Hepatocyte (in vitro differentiated cells): Measurements from ENCODE around the gene MC1R. TPM values are rescaled to one million over a fixed set of nuclear protein-coding genes. Genes with fewer than 3 reads are reported as not detected.

ENCODE experiments used
- DNase-seq: peaks from one replicate; pipeline ENCODE4 v3.0.0-alpha.2; 2016; ENCODE audit warnings: low spot score
- H2AFZ ChIP-seq: fragments of 200-600 bp; sonication (generic); 2 replicates; pipeline ENCODE4 v1.6.0; 2016; ENCODE audit warnings: antibody characterized with exemption, mild to moderate bottlenecking
- H3K27ac ChIP-seq: fragments of 200-600 bp; sonication (generic); 2 replicates; pipeline ENCODE4 v1.5.1; 2016; ENCODE audit warnings: mild to moderate bottlenecking
- H3K27me3 ChIP-seq: fragments of 200-600 bp; sonication (generic); 2 replicates; pipeline ENCODE4 v1.6.1; 2016
- H3K36me3 ChIP-seq: fragments of 200-600 bp; sonication (generic); replicated peaks from 2 replicates; pipeline ENCODE4 v1.5.1; 2016; ENCODE audit warnings: low read depth; ENCODE audit not compliant: insufficient read depth
- H3K4me1 ChIP-seq: fragments of 200-600 bp; sonication (generic); 2 replicates; pipeline ENCODE4 v1.5.1; 2016; ENCODE audit warnings: mild to moderate bottlenecking, moderate library complexity; ENCODE audit not compliant: insufficient read depth
- H3K4me2 ChIP-seq: fragments of 200-600 bp; sonication (generic); 2 replicates; pipeline ENCODE4 v1.6.0; 2016
- H3K4me3 ChIP-seq: fragments of 200-600 bp; sonication (generic); 2 replicates; pipeline ENCODE4 v1.5.1; 2016; ENCODE audit warnings: mild to moderate bottlenecking
- H3K79me2 ChIP-seq: fragments of 200-600 bp; sonication (generic); 2 replicates; pipeline ENCODE4 v1.6.0; 2017; ENCODE audit warnings: mild to moderate bottlenecking
- H3K9me2 ChIP-seq: fragments of 200-600 bp; sonication (generic); replicated peaks from 2 replicates; pipeline ENCODE4 v1.6.0; 2017; ENCODE audit warnings: mild to moderate bottlenecking; ENCODE audit not compliant: insufficient read depth
- H3K9me3 ChIP-seq: fragments of 200-600 bp; sonication (generic); 2 replicates; pipeline ENCODE4 v1.5.1; 2016; ENCODE audit warnings: low read depth, mild to moderate bottlenecking
- H4K20me1 ChIP-seq: fragments of 200-600 bp; sonication (generic); 2 replicates; pipeline ENCODE4 v1.6.0; 2016; ENCODE audit warnings: mild to moderate bottlenecking; ENCODE audit not compliant: insufficient read depth, poor library complexity, severe bottlenecking
- CTCF ChIP-seq: fragments of 200-600 bp; sonication (generic); IDR thresholded peaks from 2 replicates; pipeline ENCODE4 v1.5.1; 2016; ENCODE audit warnings: antibody characterized with exemption, mild to moderate bottlenecking; ENCODE audit not compliant: poor library complexity
- EZH2 ChIP-seq: fragments of 200-600 bp; sonication (generic); IDR thresholded peaks from 2 replicates; pipeline ENCODE4 v1.6.1; 2016; ENCODE audit warnings: antibody characterized with exemption, mild to moderate bottlenecking, borderline replicate concordance
- EZH2phosphoT487 ChIP-seq: fragments of 200-600 bp; sonication (generic); IDR thresholded peaks from one replicate; pipeline ENCODE4 v1.6.1; 2018; ENCODE audit warnings: antibody characterized with exemption, mild to moderate bottlenecking, low read depth, moderate library complexity; ENCODE audit not compliant: unreplicated experiment, severe bottlenecking
- WGBS: methylation state at CpG from one replicate; pipeline ENCODE4 v1.1.6; 2016; ENCODE audit warnings: low lambda C conversion rate; ENCODE audit errors: missing lambda C conversion rate; 5-methylcytosine and 5-hydroxymethylcytosine counted together
- polyA plus RNA-seq: library from polyadenylated mRNA; unstranded; fragments of >200 nt; fragmentation: Nextera tagmentation; extraction: Ambion mirVana; gene quantifications from 2 replicates; pipeline ENCODE4 v1.2.1, GENCODE V29; 2016
- total RNA-seq: library from RNA; depleted of rRNA; stranded (reverse); fragments of >200 nt; gene quantifications from 2 replicates; pipeline ENCODE4 v1.2.3, GENCODE V29; 2014

Gene MC1R
- total and polyA plus RNA-seq, 2 experiments from 2014 or later: 3.4 to 4.2 TPM

- no peak for DNase-seq
- Histone ChIP-seq H3K79me2 (no peaks in the 10 kb centered on the region), H3K9me2 (no peaks in the 10 kb centered on the region), H3K27ac (no peak overlapping the region), H2AFZ (no peak overlapping the region), H3K9me3 (no peaks in the 10 kb centered on the region), H4K20me1 (no peaks in the 10 kb centered on the region), H3K4me2 (no peak overlapping the region), H3K27me3 (no peaks in the 10 kb centered on the region), H3K4me3 (no peak overlapping the region), H3K4me1 (no peaks in the 10 kb centered on the region), H3K36me3 (no peaks in the 10 kb centered on the region)
- TF ChIP-seq EZH2 (no peak), EZH2phosphoT487 (no peak)
- whole genome bisulfite sequencing: 97% methylated on average over 15 of the region's 15 CpGs
Observed at GRCh38 chr16:89956505-89957215, 38.0 kb downstream of the MC1R start.

GRCh38 chr16:89957216-89957785 is 38.6 kb downstream of the MC1R start:
- H3K4me3 ChIP-seq: no peak overlapping the region
- H3K27ac ChIP-seq: no peak overlapping the region
- H4K20me1 ChIP-seq: no peaks in the 10 kb centered on the region
- no peaks in the 10 kb centered on the region for H3K36me3 ChIP-seq
- H3K9me2 ChIP-seq: no peaks in the 10 kb centered on the region
- WGBS: 95% methylated on average over 23 of the region's 23 CpGs
- H3K4me1 ChIP-seq: no peaks in the 10 kb centered on the region
- no peak overlapping the region for H2AFZ ChIP-seq
- no peak for DNase-seq
- H3K9me3 ChIP-seq: no peaks in the 10 kb centered on the region
- no peaks in the 10 kb centered on the region for H3K27me3 ChIP-seq
- H3K4me2 ChIP-seq: no peak overlapping the region
- no peaks in the 10 kb centered on the region for H3K79me2 ChIP-seq
- no peak for TF ChIP-seq EZH2
- no peak for TF ChIP-seq CTCF
- TF ChIP-seq EZH2phosphoT487: no peak

- no peak overlapping the region for H2AFZ ChIP-seq
- H3K36me3 ChIP-seq: no peaks in the 10 kb centered on the region
- no peak for DNase-seq
- no peaks in the 10 kb centered on the region for H3K9me3 ChIP-seq
- no peaks in the 10 kb centered on the region for H4K20me1 ChIP-seq
- no peak overlapping the region for H3K27ac ChIP-seq
- TF ChIP-seq EZH2phosphoT487 (no peak), CTCF (no peak), EZH2 (no peak)
- no peaks in the 10 kb centered on the region for H3K4me1 ChIP-seq
- H3K4me3 ChIP-seq: no peak overlapping the region
- no peaks in the 10 kb centered on the region for H3K9me2 ChIP-seq
- no peaks in the 10 kb centered on the region for H3K79me2 ChIP-seq
- H3K27me3 ChIP-seq: no peaks in the 10 kb centered on the region
- no peak overlapping the region for H3K4me2 ChIP-seq
- WGBS: 93% methylated on average over 7 of the region's 7 CpGs
Observed at GRCh38 chr16:89958068-89958467, 39.4 kb downstream of the MC1R start.

- DNase-seq: no peak
- no peaks in the 10 kb centered on the region for H3K9me3 ChIP-seq
- H3K9me2 ChIP-seq: no peaks in the 10 kb centered on the region
- no peaks in the 10 kb centered on the region for H3K27me3 ChIP-seq
- H3K79me2 ChIP-seq: no peaks in the 10 kb centered on the region
- no peak overlapping the region for H3K4me2 ChIP-seq
- no peaks in the 10 kb centered on the region for H4K20me1 ChIP-seq
- no peak overlapping the region for H2AFZ ChIP-seq
- H3K27ac ChIP-seq: no peak overlapping the region
- 99% methylated on average over 10 of the region's 10 CpGs for WGBS
- TF ChIP-seq EZH2phosphoT487 (no peak), EZH2 (no peak), CTCF (no peak)
- H3K4me3 ChIP-seq: no peak overlapping the region
- no peaks in the 10 kb centered on the region for H3K4me1 ChIP-seq
- H3K36me3 ChIP-seq: no peaks in the 10 kb centered on the region
Observed at GRCh38 chr16:89958596-89958995, 39.9 kb downstream of the MC1R start.
